Nephron (organoid): Measurements from ENCODE around the gene PLP2.
A peak's percentile ranks its signal among the peaks of the same experiment; 100 is the strongest.

ENCODE experiments used
- H3K27ac Mint-ChIP-seq, 3 experiments: 2 replicates each; pipeline ENCODE4 v1.8.0; 2020; ENCODE audit warnings: mixed read lengths in 3 of 3, mild to moderate bottlenecking in 2 of 3, moderate library complexity in 1 of 3
- H3K27me3 Mint-ChIP-seq: 2 replicates; pipeline ENCODE4 v1.8.0; 2021; ENCODE audit warnings: low read depth, mild to moderate bottlenecking, moderate library complexity, mixed read lengths
- H3K36me3 Mint-ChIP-seq: 2 replicates; pipeline ENCODE4 v1.8.0; 2020; ENCODE audit warnings: low read depth, mixed read lengths
- H3K4me1 Mint-ChIP-seq: 2 replicates; pipeline ENCODE4 v1.8.0; 2020; ENCODE audit warnings: mixed read lengths
- H3K4me3 Mint-ChIP-seq, 3 experiments: 2 replicates each; pipeline ENCODE4 v1.8.0; 2020; ENCODE audit warnings: mild to moderate bottlenecking in 3 of 3, mixed read lengths in 3 of 3, moderate library complexity in 2 of 3
- H3K9me3 Mint-ChIP-seq: 2 replicates; pipeline ENCODE4 v1.8.0; 2020; ENCODE audit warnings: mixed read lengths
- TF ChIP-seq, protein P1 (sequence below), 3 experiments: fragments of 200-600 bp; sonication (generic); IDR thresholded peaks; one replicate each; pipeline ENCODE4 v1.5.0; 2021; ENCODE audit warnings: antibody characterized with exemption in 3 of 3; ENCODE audit not compliant: unreplicated experiment in 3 of 3

The PLP2 gene

DNA sequence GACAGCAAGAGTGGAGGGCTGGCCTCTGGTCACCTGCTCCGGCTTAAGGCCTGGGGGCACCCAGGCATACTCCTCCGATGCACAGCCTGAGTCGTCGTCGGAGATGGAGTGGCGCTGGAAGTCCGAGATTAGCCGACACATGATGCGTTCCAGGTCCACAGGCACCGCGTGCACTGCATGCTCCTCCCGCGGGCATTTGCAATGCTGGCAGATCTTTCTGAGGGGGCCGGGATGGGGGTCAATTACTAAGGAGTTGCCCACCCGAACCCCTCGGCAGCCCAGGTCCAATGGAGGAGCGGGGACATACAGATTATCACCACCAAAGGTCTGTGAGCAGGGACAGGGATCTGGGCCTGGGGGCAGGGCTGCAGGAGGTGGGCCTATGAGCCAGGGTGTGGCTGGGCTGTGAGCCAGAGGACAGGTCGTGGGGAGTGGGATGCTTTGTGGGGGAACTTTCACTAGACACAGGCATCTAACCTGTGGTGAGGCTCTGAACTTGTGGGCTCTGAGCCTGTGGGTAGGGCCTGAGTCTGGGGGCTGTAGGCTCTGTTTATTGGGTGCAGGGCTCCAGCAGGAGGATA, 12.1 kb downstream of the PLP2 start:
- Mint-ChIP-seq H3K4me3 (peak overlapping the region; percentile 78 to 83 (median 80)), H3K4me1 (peaks cover 4% of the 10 kb centered on the region), H3K27me3 (no peaks in the 10 kb centered on the region), H3K9me3 (peaks cover 15% of the 10 kb centered on the region), H3K36me3 (peaks cover 23% of the 10 kb centered on the region), H3K27ac (peak overlapping the region; percentile 56 to 81 (median 59))
- TF ChIP-seq, protein P1, sequence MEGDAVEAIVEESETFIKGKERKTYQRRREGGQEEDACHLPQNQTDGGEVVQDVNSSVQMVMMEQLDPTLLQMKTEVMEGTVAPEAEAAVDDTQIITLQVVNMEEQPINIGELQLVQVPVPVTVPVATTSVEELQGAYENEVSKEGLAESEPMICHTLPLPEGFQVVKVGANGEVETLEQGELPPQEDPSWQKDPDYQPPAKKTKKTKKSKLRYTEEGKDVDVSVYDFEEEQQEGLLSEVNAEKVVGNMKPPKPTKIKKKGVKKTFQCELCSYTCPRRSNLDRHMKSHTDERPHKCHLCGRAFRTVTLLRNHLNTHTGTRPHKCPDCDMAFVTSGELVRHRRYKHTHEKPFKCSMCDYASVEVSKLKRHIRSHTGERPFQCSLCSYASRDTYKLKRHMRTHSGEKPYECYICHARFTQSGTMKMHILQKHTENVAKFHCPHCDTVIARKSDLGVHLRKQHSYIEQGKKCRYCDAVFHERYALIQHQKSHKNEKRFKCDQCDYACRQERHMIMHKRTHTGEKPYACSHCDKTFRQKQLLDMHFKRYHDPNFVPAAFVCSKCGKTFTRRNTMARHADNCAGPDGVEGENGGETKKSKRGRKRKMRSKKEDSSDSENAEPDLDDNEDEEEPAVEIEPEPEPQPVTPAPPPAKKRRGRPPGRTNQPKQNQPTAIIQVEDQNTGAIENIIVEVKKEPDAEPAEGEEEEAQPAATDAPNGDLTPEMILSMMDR (IDR thresholded peaks at IDR 0.05; ENCODE audit: unreplicated experiment in 3 of 3) = no peak

DNA sequence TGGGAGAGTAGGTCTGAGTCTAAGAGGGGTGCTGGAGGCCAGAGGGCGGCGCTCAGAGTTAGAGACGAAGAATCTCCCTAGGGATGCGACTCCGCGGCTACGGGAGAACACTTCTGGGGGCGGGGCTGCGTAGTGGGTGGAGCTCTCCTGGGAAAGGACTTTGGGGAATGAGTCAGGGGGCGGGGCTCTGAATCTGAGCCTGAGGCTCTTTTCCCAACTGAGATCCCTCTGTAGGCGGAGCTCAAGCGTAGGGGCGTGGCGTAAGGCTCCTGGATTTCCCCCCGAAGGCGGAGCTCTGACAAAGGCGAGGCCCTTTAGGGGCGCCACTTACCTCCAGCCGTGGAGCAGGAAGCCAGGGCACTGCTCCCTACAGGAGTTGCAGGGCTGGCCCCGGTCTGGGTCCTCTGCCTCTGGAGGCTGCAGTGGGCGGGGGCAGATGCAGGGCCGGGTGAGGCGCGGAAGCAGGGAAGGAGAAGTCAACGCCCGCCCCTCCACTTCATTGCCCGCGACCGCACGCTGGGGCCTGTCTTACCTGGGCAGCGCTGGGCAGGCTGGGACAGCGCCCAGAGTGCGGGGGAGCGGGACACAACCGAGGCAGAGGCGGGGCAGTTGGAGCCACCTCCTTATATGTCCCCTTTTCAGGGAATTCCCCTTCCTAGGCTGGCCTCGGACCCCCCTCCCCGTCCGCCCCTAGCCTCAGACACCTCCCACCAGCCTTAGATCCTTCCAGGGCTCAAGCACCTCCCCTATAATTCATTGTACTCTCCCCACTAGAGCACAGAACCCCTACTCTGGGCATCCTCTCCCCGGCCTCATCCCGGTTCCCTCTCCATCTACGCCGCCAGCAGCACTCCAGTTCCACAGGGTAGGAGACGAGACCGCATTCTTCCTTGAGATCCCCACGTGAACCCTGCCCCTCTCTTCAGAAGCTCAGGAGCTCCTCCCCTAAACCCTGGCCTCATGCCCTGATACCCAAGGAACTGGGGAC, 12.9 kb downstream of the PLP2 start:
- Mint-ChIP-seq H3K4me1 (peaks cover 8% of the 10 kb centered on the region), H3K9me3 (peaks cover 9% of the 10 kb centered on the region)

DNA sequence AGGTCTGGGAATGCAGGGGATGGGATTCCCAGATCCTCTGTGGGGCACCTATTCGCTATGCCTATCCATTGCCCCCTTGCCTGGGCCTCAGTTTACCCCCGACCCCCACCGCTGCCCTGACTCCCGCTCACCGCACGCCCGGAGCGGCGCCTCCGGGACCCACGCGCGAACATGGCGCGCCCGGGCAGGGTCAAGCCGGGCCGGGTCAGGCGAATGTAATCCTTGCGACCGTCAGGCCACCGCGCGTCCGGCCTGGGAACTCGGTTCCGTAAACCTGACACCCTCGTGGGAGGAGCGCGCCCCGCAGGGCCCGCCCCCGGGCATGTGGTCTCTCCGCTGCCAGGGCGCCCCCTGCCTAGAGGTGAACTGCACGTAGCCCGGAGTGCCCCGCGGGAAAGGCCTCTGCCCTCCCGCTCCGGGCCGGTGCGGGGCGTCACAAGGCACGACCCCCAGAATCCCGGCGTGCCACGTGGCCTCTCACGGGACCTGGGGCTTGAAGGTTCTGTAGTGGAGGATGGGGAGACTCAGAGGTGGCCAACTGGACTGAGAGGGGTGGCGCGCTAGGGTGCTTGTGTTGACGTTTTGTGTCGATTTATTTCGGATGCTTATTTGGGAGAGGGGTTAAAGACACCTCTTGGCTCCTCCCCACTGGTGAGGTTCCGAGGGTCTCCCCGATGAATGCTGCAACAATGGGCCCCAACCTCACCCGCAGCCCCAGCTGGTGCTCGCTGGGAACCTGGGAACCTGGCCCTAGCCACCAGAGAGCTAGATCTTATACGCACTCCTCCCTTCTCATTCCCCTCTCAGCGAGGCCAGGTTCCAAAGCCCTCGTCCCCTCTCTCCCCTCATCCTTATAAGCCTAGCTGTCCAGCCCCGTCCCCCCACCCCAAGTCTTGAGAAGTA, 14.7 kb downstream of the PLP2 start, which contains the start of gene PRICKLE3:
Gene PRICKLE3 (minus strand): TSS at position 249 of the 903 bp plus-strand sequence. CDS start 76 bp downstream, at position 173.
- Mint-ChIP-seq H3K36me3 (peaks cover 8% of the 10 kb centered on the region), H3K9me3 (peaks cover 3% of the 10 kb centered on the region), H3K27me3 (no peaks in the 10 kb centered on the region), H3K27ac (peak within 1 kb of the TSS; percentile 56 to 83 (median 81)), H3K4me3 (peak within 1 kb of the TSS; percentile 80 to 86 (median 83)), H3K4me1 (peaks cover 14% of the 10 kb centered on the region)
- TF ChIP-seq, protein P1 (IDR thresholded peaks at IDR 0.05; ENCODE audit: unreplicated experiment in 3 of 3) = peak in 1 of 3 experiments; percentile 24

More for the DNA sequence above, 12.9 kb downstream of the PLP2 start:
- Mint-ChIP-seq H3K4me3 (peak overlapping the region; percentile 80 to 86 (median 83)), H3K36me3 (peaks cover 17% of the 10 kb centered on the region), H3K27ac (peak overlapping the region; percentile 56 to 83 (median 81)), H3K27me3 (no peaks in the 10 kb centered on the region)
- TF ChIP-seq, protein P1 (IDR thresholded peaks at IDR 0.05; ENCODE audit: unreplicated experiment in 3 of 3) = no peak

DNA sequence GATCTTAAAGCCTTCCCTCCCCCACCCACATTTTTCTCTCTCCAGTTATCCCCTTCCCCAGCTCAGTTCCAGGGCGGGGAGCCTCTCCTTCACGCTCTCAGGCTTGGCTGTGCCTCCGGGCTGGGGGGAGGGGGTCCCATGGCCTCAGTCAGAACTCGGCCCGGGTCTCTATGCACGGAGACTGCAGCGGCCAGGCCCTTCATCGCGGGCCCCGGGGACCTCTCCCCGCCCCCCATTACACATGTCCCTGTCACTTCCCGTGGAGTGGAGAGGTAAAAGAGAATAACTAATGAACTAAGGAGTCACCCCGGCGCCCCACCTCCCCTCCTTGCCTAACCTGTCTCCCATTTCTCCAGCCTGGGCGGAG, 15.3 kb downstream of the PLP2 start:
- Mint-ChIP-seq H3K36me3 (peaks cover 7% of the 10 kb centered on the region), H3K27me3 (no peaks in the 10 kb centered on the region), H3K9me3 (peaks cover 3% of the 10 kb centered on the region), H3K4me1 (peaks cover 14% of the 10 kb centered on the region), H3K27ac (peak overlapping the region; percentile 39 to 81 (median 76)), H3K4me3 (peak overlapping the region; percentile 59 to 70 (median 65))
- TF ChIP-seq, protein P1 (IDR thresholded peaks at IDR 0.05; ENCODE audit: unreplicated experiment in 3 of 3) = no peak

DNA sequence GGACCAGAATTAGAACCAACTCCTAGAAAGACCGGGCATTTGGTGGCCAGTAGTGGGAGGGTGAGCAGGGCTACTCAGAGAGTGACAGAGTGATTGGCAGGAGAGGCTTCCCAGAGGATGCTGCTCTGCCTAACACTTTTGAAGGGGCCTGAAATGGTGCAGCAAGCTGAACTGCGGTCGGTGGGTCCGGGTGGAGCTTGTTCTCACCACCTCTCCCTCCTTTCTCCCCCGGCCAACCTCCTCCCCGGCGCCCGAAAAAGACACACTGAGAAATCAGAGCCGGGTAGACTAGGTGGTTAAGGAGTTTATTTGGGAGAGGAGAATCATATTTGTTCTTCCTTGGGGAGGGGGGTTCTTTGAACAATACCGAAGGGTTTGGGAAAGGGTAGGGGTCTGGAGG, 15.8 kb downstream of the PLP2 start:
- Mint-ChIP-seq H3K36me3 (peaks cover 2% of the 10 kb centered on the region), H3K4me1 (peaks cover 14% of the 10 kb centered on the region), H3K27me3 (no peaks in the 10 kb centered on the region), H3K4me3 (peak overlapping the region in 2 of 3 experiments; percentile 29 to 70), H3K9me3 (peaks cover 3% of the 10 kb centered on the region), H3K27ac (peak overlapping the region; percentile 39 to 81 (median 76))
- TF ChIP-seq, protein P1 (IDR thresholded peaks at IDR 0.05; ENCODE audit: unreplicated experiment in 3 of 3) = no peak
